GM21825 (cell line): ENCODE measurements around the gene THAP6.
"Not testable (repeated sequence)": the region's sequence is repeated elsewhere in the genome, so short reads cannot be mapped to it uniquely, and the experiment has no call there.

ENCODE experiments used
- ATAC-seq: cut with Tn5 transposase; IDR thresholded peaks from one replicate; pipeline ENCODE4 v1.9.1; 2021; ENCODE audit warnings: mild to moderate bottlenecking, moderate library complexity; ENCODE audit not compliant: unreplicated experiment

The THAP6 gene

GRCh38 chr4:75525086-75525485 lies 10.8 kb downstream of the THAP6 start:
- no peak for ATAC-seq

GRCh38 chr4:75525910-75526309 lies 11.6 kb downstream of the THAP6 start:
- ATAC-seq = no peak

GRCh38 chr4:75527482-75527881 lies 13.2 kb downstream of the THAP6 start:
- no peak for ATAC-seq

GRCh38 chr4:75530556-75531322 lies 16.5 kb downstream of the THAP6 start:
- ATAC-seq = no peak

GRCh38 chr4:75531536-75532143 lies 17.4 kb downstream of the THAP6 start:
- not testable (repeated sequence) for ATAC-seq

- ATAC-seq = not testable (repeated sequence)
Measured at GRCh38 chr4:75533339-75533887, 19.1 kb downstream of the THAP6 start.

- not testable (repeated sequence) for ATAC-seq
Measured at GRCh38 chr4:75533926-75534325, 19.7 kb downstream of the THAP6 start.

GRCh38 chr4:75537308-75537707 lies 23.0 kb downstream of the THAP6 start:
- ATAC-seq = not testable (repeated sequence)

- ATAC-seq = no peak
Measured at GRCh38 chr4:75542824-75543223, 28.6 kb downstream of the THAP6 start.

- ATAC-seq = not testable (repeated sequence)
Measured at GRCh38 chr4:75544220-75544619, 29.9 kb downstream of the THAP6 start.

GRCh38 chr4:75544870-75545269 lies 30.6 kb downstream of the THAP6 start:
- ATAC-seq = no peak

GRCh38 chr4:75545526-75545925 lies 31.3 kb downstream of the THAP6 start:
- no peak for ATAC-seq

- no peak for ATAC-seq
Measured at GRCh38 chr4:75547647-75548387, 33.5 kb downstream of the THAP6 start.

GRCh38 chr4:75549019-75549418 lies 34.7 kb downstream of the THAP6 start:
- no peak for ATAC-seq

- no peak for ATAC-seq
Measured at GRCh38 chr4:75552452-75552851, 38.2 kb downstream of the THAP6 start.

GRCh38 chr4:75555294-75556164 lies 41.3 kb downstream of the THAP6 start, which contains the start of gene ODAPH:
TSS of gene ODAPH (plus strand) at chr4:75556066. CDS start at chr4:75556083, 17 bp downstream.
- peak; percentile 95 for ATAC-seq

- no peak for ATAC-seq
Measured at GRCh38 chr4:75557696-75558095, 43.4 kb downstream of the THAP6 start.

- no peak for ATAC-seq
Measured at GRCh38 chr4:75561789-75562188, 47.5 kb downstream of the THAP6 start.

GRCh38 chr4:75564023-75564422 lies 49.8 kb downstream of the THAP6 start:
- no peak for ATAC-seq

GRCh38 chr4:75565481-75565880 lies 51.2 kb downstream of the THAP6 start:
- no peak for ATAC-seq
